GM20000 (cell line): ENCODE measurements around the gene TIGD3.
A peak's percentile ranks its signal among the peaks of the same experiment; 100 is the strongest.
"Not testable (repeated sequence)": the region's sequence is repeated elsewhere in the genome, so short reads cannot be mapped to it uniquely, and the experiment has no call there.

ENCODE experiments used
- DNase-seq: peaks from one replicate; pipeline ENCODE4 v3.0.0; 2012; ENCODE audit warnings: low spot score
- CTCF ChIP-seq: IDR thresholded peaks from 2 replicates; pipeline ENCODE4 v1.5.1; 2012; ENCODE audit warnings: mild to moderate bottlenecking, control low read depth; ENCODE audit errors: extremely low read depth, missing control alignments

The TIGD3 gene

GRCh38 chr11:65329478-65329877, 25.1 kb upstream of the TIGD3 start:
- no peak for DNase-seq
- no peak for TF ChIP-seq CTCF

GRCh38 chr11:65329944-65330403, 24.6 kb upstream of the TIGD3 start:
- peak; percentile 64 for TF ChIP-seq CTCF
- DNase-seq, result peak; percentile 81

GRCh38 chr11:65330544-65330943, 24.0 kb upstream of the TIGD3 start:
- DNase-seq, result no peak
- TF ChIP-seq CTCF, result no peak

- not testable (repeated sequence) for DNase-seq
These were observed 22.0 kb upstream of the TIGD3 start for GRCh38 chr11:65332591-65332990.

- DNase-seq, result no peak
- TF ChIP-seq CTCF, result no peak
These were observed 19.8 kb upstream of the TIGD3 start for GRCh38 chr11:65334696-65335295.

GRCh38 chr11:65338676-65339075, 15.9 kb upstream of the TIGD3 start:
- no peak for DNase-seq
- TF ChIP-seq CTCF, result no peak

- no peak for DNase-seq
- no peak for TF ChIP-seq CTCF
These were observed 14.3 kb upstream of the TIGD3 start for GRCh38 chr11:65340226-65340625.

- DNase-seq, result no peak
- no peak for TF ChIP-seq CTCF
These were observed 12.7 kb upstream of the TIGD3 start for GRCh38 chr11:65341856-65342255.
